GM18873 (cell line): Measurements from ENCODE around the gene CUBN.

Experiments
- ATAC-seq: cut with Tn5 transposase; IDR thresholded peaks from one replicate; pipeline ENCODE4 v1.9.1; 2021; ENCODE audit warnings: mild to moderate bottlenecking, moderate library complexity, moderate number of reproducible peaks; ENCODE audit not compliant: unreplicated experiment, low FRiP score

Gene CUBN

GRCh38 chr10:16996530-16996964 lies 133.1 kb downstream of the CUBN start:
- ATAC-seq, result no peak

GRCh38 chr10:16995867-16996529 lies 133.6 kb downstream of the CUBN start:
- ATAC-seq, result no peak

- no peak for ATAC-seq
Measured at GRCh38 chr10:16993186-16993585, 136.4 kb downstream of the CUBN start.

GRCh38 chr10:16992611-16993119 lies 136.9 kb downstream of the CUBN start:
- no peak for ATAC-seq

- no peak for ATAC-seq
Measured at GRCh38 chr10:16991011-16991410, 138.6 kb downstream of the CUBN start.

- no peak for ATAC-seq
Measured at GRCh38 chr10:16989826-16990293, 139.8 kb downstream of the CUBN start.

- no peak for ATAC-seq
Measured at GRCh38 chr10:16988900-16989299, 140.7 kb downstream of the CUBN start.

GRCh38 chr10:16987976-16988610 lies 141.5 kb downstream of the CUBN start:
- no peak for ATAC-seq

GRCh38 chr10:16987206-16987621 lies 142.4 kb downstream of the CUBN start:
- no peak for ATAC-seq

GRCh38 chr10:16986406-16987205 lies 143.0 kb downstream of the CUBN start:
- no peak for ATAC-seq

GRCh38 chr10:16986082-16986405 lies 143.6 kb downstream of the CUBN start:
- ATAC-seq, result no peak

- ATAC-seq, result no peak
Measured at GRCh38 chr10:16984242-16984641, 145.4 kb downstream of the CUBN start.

GRCh38 chr10:16976803-16977202 lies 152.8 kb downstream of the CUBN start:
- no peak for ATAC-seq

GRCh38 chr10:16975188-16975587 lies 154.4 kb downstream of the CUBN start:
- no peak for ATAC-seq

GRCh38 chr10:16968416-16969041 lies 161.1 kb downstream of the CUBN start:
- no peak for ATAC-seq

GRCh38 chr10:16967866-16968415 lies 161.7 kb downstream of the CUBN start:
- ATAC-seq, result no peak

- no peak for ATAC-seq
Measured at GRCh38 chr10:16966991-16967865, 162.4 kb downstream of the CUBN start.

GRCh38 chr10:16965740-16966447 lies 163.7 kb downstream of the CUBN start:
- ATAC-seq, result no peak

GRCh38 chr10:16965344-16965616 lies 164.3 kb downstream of the CUBN start:
- ATAC-seq, result no peak
